Measurements from ENCODE around the gene NUMA1. TPM values are rescaled to one million over a fixed set of nuclear protein-coding genes. Genes with fewer than 3 reads are reported as not detected.

NUMA1 gene
- total and polyA plus RNA-seq, 2 of the 13 experiments (the other 11 are each of a cell fraction or from before 2014, with no cell fraction given) = 57.3 to 60.2 TPM

DNA sequence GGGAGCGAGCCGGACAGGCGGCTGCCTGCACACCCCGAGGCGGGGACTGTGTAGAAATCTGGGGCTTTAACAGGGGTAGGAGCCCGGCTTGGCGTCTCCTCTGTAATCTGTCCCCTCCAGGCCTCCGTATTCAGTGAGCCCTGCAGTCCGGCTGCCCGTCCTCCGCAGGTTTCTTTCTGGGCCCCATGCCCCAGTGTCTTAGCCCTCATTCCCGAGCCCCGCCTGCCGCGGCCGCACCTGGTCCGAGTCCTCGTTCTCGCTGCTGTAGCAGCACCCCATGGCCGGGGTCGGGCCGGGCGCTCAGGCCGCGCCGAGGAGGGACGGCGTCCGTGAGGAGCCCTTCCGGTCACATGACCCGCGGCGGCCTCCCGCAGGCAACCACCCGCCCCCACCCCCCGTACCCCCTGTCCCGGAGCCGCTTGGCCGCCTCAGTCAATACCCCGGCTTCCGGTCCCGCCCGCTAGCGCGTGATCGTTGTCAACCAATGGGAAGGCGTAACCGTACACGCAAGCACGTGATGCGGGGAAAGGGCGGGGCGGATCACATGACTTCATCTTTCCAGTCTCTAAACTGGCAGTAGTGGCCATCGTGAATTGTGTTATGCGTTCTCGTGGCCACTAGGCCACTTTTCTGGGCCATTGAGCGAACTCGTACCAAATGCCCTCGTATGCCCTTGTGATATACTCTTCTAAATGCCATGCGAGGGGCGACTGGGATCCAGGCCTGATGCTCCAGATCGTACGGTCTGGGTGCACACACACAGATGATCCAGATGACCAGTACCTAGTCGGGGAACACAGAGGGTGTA lies 22.8 kb upstream of the NUMA1 start, which contains the start of gene LAMTOR1 (continued):
- peak; percentile 99 for TF ChIP-seq USF2 (IDR thresholded peaks at IDR 0.05; ENCODE audit: low read depth, low read length)
- peak; percentile 96; the same call in 1 of the 2 replicates for TF ChIP-seq USF2 (CRISPR knock-in tag; IDR thresholded peaks at IDR 0.05; ENCODE audit: borderline replicate concordance)
- TF ChIP-seq, protein P1, sequence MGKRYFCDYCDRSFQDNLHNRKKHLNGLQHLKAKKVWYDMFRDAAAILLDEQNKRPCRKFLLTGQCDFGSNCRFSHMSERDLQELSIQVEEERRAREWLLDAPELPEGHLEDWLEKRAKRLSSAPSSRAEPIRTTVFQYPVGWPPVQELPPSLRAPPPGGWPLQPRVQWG (CRISPR knock-in tag; IDR thresholded peaks at IDR 0.05; ENCODE audit: borderline replicate concordance, low read depth) = no peak
- no peak for TF ChIP-seq GTF3A (CRISPR knock-in tag; conservative IDR thresholded peaks at IDR 0.05)
- TF ChIP-seq ZNF264 (CRISPR knock-in tag; IDR thresholded peaks at IDR 0.05) = 0 out of 2 replicates have a peak, but pooled peaks have one; percentile 24
- TF ChIP-seq MBD4 (IDR thresholded peaks at IDR 0.05; ENCODE audit: borderline replicate concordance, low read length) = no peak
- TF ChIP-seq RFX1 (IDR thresholded peaks at IDR 0.05) = no peak
- no peak for TF ChIP-seq MTA1 (CRISPR knock-in tag; IDR thresholded peaks at IDR 0.05; ENCODE audit: borderline replicate concordance)
- TF ChIP-seq SP4 (CRISPR knock-in tag; IDR thresholded peaks at IDR 0.05) = no peak; the same call in none of the 2 replicates
- no peak for TF ChIP-seq ARID2 (CRISPR knock-in tag; IDR thresholded peaks at IDR 0.05; ENCODE audit: borderline replicate concordance)
- TF ChIP-seq ZFP82 (CRISPR knock-in tag; IDR thresholded peaks at IDR 0.05; ENCODE audit: borderline replicate concordance) = 0 out of 2 replicates have a peak, but pooled peaks have one; percentile 47
- TF ChIP-seq ZNF225 (CRISPR knock-in tag; IDR thresholded peaks at IDR 0.05) = peak; percentile 76; the same call in 1 of the 2 replicates
- no peak for TF ChIP-seq SIX1 (CRISPR knock-in tag; IDR thresholded peaks at IDR 0.05; ENCODE audit: borderline replicate concordance)
- TF ChIP-seq NCOA5 (CRISPR knock-in tag; IDR thresholded peaks at IDR 0.05) = no peak
- TF ChIP-seq, protein P2, sequence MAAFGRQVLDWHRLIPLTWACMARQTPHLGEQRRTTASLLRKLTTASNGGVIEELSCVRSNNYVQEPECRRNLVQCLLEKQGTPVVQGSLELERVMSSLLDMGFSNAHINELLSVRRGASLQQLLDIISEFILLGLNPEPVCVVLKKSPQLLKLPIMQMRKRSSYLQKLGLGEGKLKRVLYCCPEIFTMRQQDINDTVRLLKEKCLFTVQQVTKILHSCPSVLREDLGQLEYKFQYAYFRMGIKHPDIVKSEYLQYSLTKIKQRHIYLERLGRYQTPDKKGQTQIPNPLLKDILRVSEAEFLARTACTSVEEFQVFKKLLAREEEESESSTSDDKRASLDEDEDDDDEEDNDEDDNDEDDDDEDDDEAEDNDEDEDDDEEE (CRISPR knock-in tag; IDR thresholded peaks at IDR 0.05) = no peak
- TF ChIP-seq ZNF788 (CRISPR knock-in tag; IDR thresholded peaks at IDR 0.05; ENCODE audit: borderline replicate concordance) = peak; percentile 58; the same call in 1 of the 2 replicates
- no peak; the same call in 1 of the 2 replicates for TF ChIP-seq SMAD1 (CRISPR knock-in tag; IDR thresholded peaks at IDR 0.05; ENCODE audit: borderline replicate concordance, low read depth)
- TF ChIP-seq ZNF253 (CRISPR knock-in tag; IDR thresholded peaks at IDR 0.05; ENCODE audit: borderline replicate concordance) = no peak
- no peak for TF ChIP-seq TAF15 (IDR thresholded peaks at IDR 0.05; ENCODE audit: low read depth, low read length, poor library complexity, severe bottlenecking)
- no peak for TF ChIP-seq MAFG (CRISPR knock-in tag; IDR thresholded peaks at IDR 0.05)
- TF ChIP-seq ZBTB8A (CRISPR knock-in tag; IDR thresholded peaks at IDR 0.05; ENCODE audit: borderline replicate concordance, low read depth) = no peak
- no peak for TF ChIP-seq NAIF1 (CRISPR knock-in tag; IDR thresholded peaks at IDR 0.05; ENCODE audit: borderline replicate concordance)
- TF ChIP-seq TBP (CRISPR knock-in tag; IDR thresholded peaks at IDR 0.05) = no peak
- peak; percentile 23; the same call in 1 of the 2 replicates for TF ChIP-seq RXRB (CRISPR knock-in tag; IDR thresholded peaks at IDR 0.05; ENCODE audit: borderline replicate concordance)
- TF ChIP-seq SNAI1 (CRISPR knock-in tag; IDR thresholded peaks at IDR 0.05; ENCODE audit: borderline replicate concordance) = no peak
- peak; percentile 73; the same call in 1 of the 2 replicates for TF ChIP-seq NR2C2 (CRISPR knock-in tag; IDR thresholded peaks at IDR 0.05; ENCODE audit: borderline replicate concordance)
- TF ChIP-seq ZSCAN9 (CRISPR knock-in tag; IDR thresholded peaks at IDR 0.05; ENCODE audit: borderline replicate concordance) = no peak; the same call in 1 of the 2 replicates
- no peak for TF ChIP-seq ZNF30 (CRISPR knock-in tag; IDR thresholded peaks at IDR 0.05)
